ENCODE measurements around the gene DIPK1B.
A peak's percentile ranks its signal among the peaks of the same experiment; 100 is the strongest.

Gene DIPK1B

DNA sequence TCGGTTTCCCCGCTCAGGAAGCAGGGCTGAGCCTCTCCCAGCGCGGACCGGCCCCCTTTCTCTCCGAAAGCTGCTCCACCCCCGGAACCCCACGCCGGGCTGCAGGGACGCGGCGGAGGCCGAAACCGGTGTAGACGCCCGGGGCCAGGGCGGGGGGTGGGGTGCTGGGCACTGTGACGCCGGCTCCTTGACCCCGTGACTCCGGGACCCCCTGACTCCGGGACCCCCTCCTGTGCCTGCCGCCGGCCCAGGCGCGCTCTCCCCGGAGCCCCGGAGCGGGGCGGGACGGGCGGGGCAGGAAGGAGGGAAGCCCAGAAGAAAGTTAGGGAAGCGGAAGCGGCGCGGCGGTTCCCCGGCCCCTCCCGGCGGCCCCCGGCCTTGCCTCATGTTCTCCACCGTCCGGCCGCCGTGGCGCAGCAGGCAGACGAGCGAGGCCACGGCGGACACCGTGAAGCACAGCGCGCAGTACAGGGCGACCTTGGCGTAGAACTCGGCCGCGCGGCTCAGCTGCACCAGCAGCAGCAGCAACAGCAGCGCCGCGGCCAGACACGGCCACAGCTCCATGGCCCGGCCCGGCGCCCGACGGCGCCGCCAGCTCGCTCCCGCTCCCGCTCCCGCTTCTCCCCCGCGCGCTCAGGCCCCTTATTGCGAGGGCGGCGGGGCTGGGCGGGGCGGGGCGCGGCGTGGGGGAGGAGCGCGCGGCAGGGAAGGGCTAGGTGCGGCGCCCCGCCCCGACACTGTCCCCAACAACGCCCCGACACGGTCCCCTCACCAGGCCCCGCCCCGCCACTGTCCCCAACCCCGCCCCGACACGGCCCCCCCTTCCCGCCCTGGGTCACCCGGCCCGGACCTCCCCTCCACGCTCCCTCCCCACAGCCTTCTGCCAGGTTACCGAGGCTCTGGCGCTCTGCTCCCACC lies 25.3 kb upstream of the DIPK1B start, which contains the start of gene AGPAT2:
Gene AGPAT2, minus strand, starts transcription at position 664 of the 918 bp plus-strand sequence. Its CDS starts 100 bp downstream, at position 564.
- peak; percentile 83 for DNase-seq

- DNase-seq, result no peak
Measured at GRCh38 chr9:136687721-136688223, 24.6 kb upstream of the DIPK1B start.

DNA sequence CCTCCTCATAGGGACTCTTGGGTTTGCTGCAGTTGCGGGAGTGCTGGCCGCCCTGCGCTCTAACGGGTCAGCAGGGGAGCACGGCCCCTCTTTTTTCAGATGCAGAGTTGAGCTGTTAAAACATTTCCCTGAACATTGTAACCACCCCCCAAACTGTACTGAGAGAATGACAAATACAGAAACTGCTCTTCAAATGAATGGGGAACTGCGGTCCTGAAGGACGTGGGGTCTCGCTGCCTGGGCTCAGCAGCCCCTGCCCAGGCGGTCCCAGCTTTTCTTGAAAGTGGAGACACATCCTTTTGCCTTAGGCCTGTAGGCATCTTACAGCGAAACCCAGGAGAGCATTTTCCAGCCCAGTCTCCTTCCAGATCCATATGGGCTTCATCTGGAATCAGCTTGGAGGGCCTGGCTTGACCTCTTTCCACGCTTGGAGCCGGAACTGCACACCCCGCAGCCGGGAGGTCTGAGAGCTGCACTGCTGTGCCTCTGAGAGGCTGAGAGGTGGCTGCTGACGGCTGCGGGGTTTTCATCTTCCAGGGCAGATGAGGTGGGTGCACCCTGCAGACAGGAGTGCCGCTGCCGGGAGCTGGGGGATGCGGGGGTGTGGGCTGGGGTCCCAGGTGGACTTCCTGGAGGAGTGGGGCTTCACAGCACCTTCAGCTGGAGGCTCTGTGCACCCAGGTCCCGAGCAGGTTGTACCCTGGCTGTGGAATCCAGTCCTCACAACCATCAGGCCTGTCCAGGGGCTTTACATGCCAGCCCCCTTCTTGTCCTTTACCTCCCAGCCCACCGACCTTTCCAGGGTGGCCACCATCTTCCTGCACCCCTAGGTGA lies 23.9 kb upstream of the DIPK1B start:
- DNase-seq, result peak; percentile 34

- no peak for DNase-seq
Measured at GRCh38 chr9:136689108-136689460, 23.3 kb upstream of the DIPK1B start.

GRCh38 chr9:136690104-136690805 lies 22.1 kb upstream of the DIPK1B start:
- DNase-seq, result no peak

DNA sequence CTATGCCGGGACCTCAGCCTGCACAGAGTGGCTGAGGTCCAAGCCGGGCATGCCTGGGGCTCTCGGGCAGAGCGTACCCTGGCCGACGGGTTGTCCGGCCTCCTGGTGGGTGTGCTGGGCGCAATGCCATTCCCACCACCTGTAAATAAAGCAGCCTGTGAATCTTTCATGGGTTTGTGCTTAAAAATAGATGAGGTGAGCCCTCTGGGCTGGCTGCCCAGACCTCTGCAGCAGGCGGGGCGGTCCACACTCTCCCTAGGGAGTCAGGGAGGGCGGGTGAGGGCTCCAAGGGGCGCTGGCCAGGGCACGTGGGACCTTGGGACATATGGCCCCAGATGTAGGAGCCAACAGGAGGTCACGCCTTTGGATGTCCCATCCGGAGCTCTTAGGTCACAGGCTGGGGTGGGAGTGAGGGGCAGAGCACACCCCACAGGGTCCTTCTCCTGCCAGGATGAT lies 21.5 kb upstream of the DIPK1B start:
- DNase-seq, result no peak

DNA sequence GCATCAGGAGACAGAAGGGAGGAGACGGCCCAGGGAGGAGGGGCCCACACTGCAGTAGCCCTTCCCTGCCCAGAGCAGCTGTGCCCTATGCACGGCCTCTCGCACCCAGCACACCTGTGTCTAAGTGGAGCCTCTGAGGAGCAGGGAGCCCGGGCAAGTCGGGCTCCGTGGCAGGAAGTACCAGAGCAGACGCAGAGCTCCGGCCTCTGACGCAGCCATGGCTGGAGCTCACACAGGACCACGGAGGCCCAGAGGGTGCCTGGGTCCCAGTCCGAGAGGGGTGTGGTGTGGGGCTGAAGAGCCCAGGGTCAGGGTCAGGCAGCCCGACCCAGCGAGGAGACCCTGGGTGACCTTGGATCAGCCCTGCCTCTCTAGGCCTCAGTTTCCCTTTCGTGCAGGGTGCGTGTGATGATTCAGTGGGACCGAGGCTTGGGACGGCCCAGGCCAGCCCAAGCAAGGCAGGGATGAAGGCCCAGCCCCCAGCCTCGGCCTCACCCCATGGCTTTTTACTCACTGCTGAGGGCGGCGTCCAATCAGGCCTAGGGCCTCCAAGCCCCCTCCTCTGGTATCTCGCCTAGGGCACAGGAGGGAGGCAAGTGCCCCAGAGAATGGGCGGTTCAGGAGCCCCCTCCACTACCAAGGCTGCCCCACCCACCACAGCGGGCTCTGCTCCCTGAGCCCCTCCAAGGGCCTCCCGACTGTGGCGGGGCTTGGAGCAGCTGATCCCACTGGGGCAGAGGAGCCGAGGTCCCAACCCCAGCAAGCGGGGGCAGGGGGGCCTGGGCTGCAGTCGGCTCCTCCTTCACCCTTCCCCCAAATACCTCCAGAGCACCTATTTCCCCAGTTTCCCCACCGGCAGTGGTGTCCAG lies 20.8 kb upstream of the DIPK1B start:
- DNase-seq, result no peak

DNA sequence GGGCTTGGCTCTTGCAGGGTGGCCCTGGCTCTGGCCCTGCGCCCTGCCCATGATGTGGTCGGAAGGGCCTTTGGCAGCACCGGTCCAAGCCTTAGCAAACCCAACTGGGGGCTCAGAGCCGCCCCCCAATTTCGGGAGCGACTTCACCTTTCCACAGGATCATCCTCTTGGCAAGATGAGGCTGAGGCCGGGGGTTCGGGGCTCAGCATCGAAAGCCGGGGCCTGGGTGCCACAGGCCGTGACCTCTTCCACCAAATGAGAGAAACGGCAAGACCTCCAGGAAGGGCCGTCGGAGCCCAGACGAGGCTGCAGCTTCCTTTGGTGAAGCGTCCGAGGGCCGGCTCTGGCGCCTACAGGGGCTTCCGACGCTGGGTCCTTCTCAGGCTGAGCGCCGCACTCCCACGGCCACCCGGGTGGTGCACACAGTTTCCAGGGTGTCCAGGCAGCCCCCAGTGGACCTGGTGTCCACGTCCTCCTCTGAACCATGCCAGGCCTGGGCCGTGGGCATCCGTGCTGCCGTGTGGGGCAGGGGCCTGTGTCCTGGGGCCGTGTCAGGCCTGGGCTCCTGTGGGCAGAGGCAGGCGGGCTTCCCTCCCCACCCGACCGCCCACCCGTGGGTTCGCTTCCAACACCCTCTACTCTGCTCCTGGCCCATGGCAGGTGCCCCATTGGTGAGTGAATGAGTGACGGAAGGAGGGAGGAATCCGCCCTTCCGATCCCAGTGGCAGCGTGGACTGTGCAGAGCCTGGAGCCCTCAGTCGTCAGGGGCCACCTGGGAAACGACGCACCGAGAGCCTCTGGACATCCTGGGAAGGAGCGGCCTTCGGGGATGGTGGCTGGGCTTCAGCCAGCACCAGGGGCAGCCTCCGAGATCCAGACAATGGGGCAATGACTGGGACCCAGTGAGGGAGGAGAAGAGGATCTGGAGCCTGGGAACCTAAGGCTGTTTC lies 19.9 kb upstream of the DIPK1B start:
- no peak for DNase-seq

DNA sequence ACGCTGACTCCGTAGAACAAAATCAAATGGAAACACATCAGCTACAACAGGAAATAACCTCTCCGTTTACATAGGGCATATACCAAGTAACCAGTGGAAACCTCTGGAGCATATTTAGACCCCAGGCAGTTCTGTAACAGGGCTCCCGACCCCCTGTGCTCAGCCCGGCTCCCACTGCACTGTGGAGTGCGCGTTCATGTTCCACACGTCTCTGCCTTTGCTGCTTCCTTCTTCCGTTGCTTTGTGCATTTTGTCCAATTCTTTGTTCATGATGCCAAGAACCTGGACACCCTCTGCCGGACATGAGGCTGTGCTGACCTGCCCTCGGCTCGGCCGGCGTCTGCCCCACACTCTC lies 19.3 kb upstream of the DIPK1B start:
- DNase-seq, result no peak

DNA sequence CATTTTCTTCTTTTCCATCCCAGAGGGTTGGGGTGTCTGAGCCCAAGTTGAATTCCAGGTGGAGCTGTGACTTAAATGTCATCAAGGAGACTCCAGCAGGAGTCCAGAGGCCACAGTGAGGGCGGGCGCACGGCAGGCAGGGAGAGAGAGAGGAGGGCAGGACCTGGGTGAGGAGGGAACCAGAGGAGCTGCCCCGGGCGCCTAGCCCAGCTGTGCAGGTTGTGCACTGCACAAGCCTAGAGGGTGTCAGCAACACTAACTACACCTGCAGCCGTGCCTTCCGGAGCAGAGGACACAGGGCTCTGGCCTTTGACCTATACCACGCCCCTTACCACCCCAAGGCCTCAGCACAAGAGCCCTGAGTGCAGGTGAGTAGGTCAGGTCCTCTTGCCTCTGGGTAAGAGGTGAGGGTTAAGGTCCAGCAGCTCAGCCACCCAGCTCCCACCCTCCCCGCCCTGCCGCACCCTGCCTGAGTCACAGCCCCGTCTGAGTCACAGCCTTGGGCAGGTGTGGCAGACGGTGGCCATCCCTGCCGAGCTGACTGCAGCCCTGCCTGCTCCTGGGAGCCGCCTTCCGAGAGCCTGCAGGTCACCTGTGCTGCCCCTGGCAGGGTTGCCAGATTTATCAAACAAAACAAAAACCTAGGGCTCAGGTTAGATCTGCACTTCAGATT lies 18.7 kb upstream of the DIPK1B start:
- no peak for DNase-seq

- DNase-seq, result peak; percentile 61
Measured at GRCh38 chr9:136694163-136694871, 18.1 kb upstream of the DIPK1B start.

GRCh38 chr9:136694872-136695247 lies 17.5 kb upstream of the DIPK1B start:
- DNase-seq, result no peak

- peak; percentile 62 for DNase-seq
Measured at GRCh38 chr9:136695435-136695895, 16.9 kb upstream of the DIPK1B start.

DNA sequence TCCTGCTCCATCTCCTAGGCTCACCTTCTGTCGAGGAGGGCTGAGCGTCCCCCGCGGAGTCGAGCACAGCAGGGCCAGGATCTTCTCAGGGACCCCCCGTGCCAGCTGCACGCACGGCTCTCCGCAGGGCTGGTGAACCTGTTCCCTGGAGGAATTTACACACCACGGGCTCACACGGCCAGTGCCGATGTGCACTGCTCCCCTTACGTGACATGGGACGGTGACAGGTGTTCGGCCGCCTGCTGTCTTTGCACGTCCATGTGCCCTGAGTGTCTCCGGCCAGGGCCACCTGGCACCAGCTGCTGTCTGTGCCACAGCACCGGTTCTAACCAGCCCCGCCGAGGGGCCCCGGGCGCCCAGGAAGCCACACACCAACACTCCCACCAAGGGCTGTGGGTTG lies 16.4 kb upstream of the DIPK1B start:
- peak; percentile 68 for DNase-seq

DNA sequence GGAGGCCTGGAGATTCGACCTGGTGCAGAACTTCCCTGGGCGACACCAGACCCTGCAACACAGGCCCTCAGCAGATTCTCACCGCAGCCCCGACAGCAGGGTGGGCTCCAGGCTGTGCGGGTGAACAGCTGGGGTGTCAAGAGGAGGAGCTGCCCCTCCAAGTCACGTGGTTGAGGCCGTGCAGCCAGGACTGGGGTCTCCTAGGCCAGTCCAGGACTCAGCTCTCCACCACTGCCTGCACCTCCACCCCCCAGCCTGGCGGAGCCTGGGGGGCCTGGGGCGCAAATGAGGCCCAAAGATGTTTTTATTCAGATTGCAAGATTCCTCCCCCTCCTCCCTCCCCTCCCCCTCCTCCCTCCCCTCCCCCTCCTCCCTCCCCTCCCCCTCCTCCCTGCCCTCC lies 15.9 kb upstream of the DIPK1B start:
- peak; percentile 64 for DNase-seq

- DNase-seq, result no peak
Measured at GRCh38 chr9:136697146-136697820, 15.1 kb upstream of the DIPK1B start.

GRCh38 chr9:136697821-136698526 lies 14.4 kb upstream of the DIPK1B start:
- no peak for DNase-seq

- no peak for DNase-seq
Measured at GRCh38 chr9:136698635-136699246, 13.6 kb upstream of the DIPK1B start.

Data from NCI-H82 (cell line).